B cell (primary cell): ENCODE data around the gene PRRC2B. TPM values are rescaled to one million over a fixed set of nuclear protein-coding genes. Genes with fewer than 3 reads are reported as not detected.

Experiments
- ATAC-seq: fragments of 200-7000 bp; cut with Tn5 transposase; one replicate; pipeline ENCODE4 v1.10.0; 2021; ENCODE audit warnings: low read depth, mild to moderate bottlenecking, moderate number of reproducible peaks, moderate library complexity
- CTCF ChIA-PET: fragments of 350-600 bp; sonication (Branson Sonifier 250); formaldehyde crosslinking; loops from one replicate; lab custom pipeline; 2021; ENCODE audit warnings: antibody characterized with exemption, inconsistent platforms; lab: Charles Lee
- POLR2A ChIA-PET: fragments of 350-600 bp; sonication (Branson Sonifier 250); formaldehyde crosslinking; loops from one replicate; lab custom pipeline; 2021; ENCODE audit warnings: antibody characterized with exemption; lab: Charles Lee
- DNase-seq: peaks from one replicate; pipeline ENCODE4 v3.0.0; 2013
- H2AFZ ChIP-seq: 2 replicates; pipeline ENCODE4 v1.6.1; 2012; ENCODE audit warnings: mild to moderate bottlenecking, low read depth, low read length; ENCODE audit not compliant: insufficient read depth, poor library complexity, severe bottlenecking
- H3K27ac ChIP-seq, 2 donors: 1 replicate in 1 of 2; 2 replicates in 1 of 2; pipeline ENCODE4 v1.5.1; 2012 to 2013; ENCODE audit warnings: low read length in 2 of 2, mild to moderate bottlenecking in 2 of 2, moderate library complexity in 1 of 2
- H3K27me3 ChIP-seq, 4 experiments: fragments of 200-600 bp in 1 of 4; sonication (generic) in 1 of 4; replicated peaks in 1 of 4; 1 replicate in 2 of 4; 2 replicates in 2 of 4; pipeline versions ENCODE4 v1.6.1 to v1.7.0; 2013 to 2016; ENCODE audit warnings: low read length in 3 of 4, mild to moderate bottlenecking in 2 of 4, mixed read lengths in 1 of 4, moderate library complexity in 1 of 4; ENCODE audit not compliant: insufficient read depth in 4 of 4, control insufficient read depth in 3 of 4; ENCODE audit errors: control extremely low read depth in 1 of 4
- H3K36me3 ChIP-seq, 2 experiments: replicated peaks in 1 of 2; 1 replicate in 1 of 2; 2 replicates in 1 of 2; pipeline versions ENCODE4 v1.6.1 to v1.7.1; 2013; ENCODE audit warnings: low read length in 1 of 2; ENCODE audit not compliant: insufficient read depth in 2 of 2, control insufficient read depth in 1 of 2; ENCODE audit errors: control extremely low read depth in 1 of 2, extremely low read depth in 1 of 2
- H3K4me1 ChIP-seq, 2 donors: fragments of 200-600 bp in 1 of 2; sonication (generic) in 1 of 2; 1 replicate in 1 of 2; 2 replicates in 1 of 2; pipeline versions ENCODE4 v1.5.1 to v1.6.1; 2013 to 2017; ENCODE audit warnings: low read length in 2 of 2; ENCODE audit not compliant: control insufficient read depth in 2 of 2, insufficient read depth in 2 of 2
- H3K4me2 ChIP-seq: replicated peaks from 2 replicates; pipeline ENCODE3; 2012; ENCODE audit warnings: mild to moderate bottlenecking, low read depth, low read length; ENCODE audit not compliant: poor library complexity, severe bottlenecking
- H3K4me3 ChIP-seq, 5 experiments: fragments of 200-600 bp in 1 of 5; sonication (generic) in 1 of 5; 1 replicate in 3 of 5; 2 replicates in 2 of 5; pipeline versions ENCODE4 v1.5.1 to v1.7.0; 2011 to 2016; ENCODE audit warnings: low read length in 4 of 5, mild to moderate bottlenecking in 4 of 5, low read depth in 2 of 5, control low read depth in 1 of 5, moderate library complexity in 1 of 5; ENCODE audit not compliant: insufficient read depth in 1 of 5; ENCODE audit errors: control extremely low read depth in 1 of 5, extremely low read depth in 1 of 5
- H3K79me2 ChIP-seq: fragments of 200-600 bp; sonication (generic); one replicate; pipeline ENCODE4 v1.6.0; 2016; ENCODE audit warnings: low read length; ENCODE audit not compliant: control insufficient read depth, insufficient read depth
- H3K9ac ChIP-seq: fragments of 200-600 bp; sonication (generic); 2 replicates; pipeline ENCODE4 v1.6.1; 2017; ENCODE audit warnings: mild to moderate bottlenecking, low read length, moderate library complexity
- H3K9me3 ChIP-seq, 3 donors: one replicate each; pipeline versions ENCODE4 v1.6.1 to v1.7.1; 2013; ENCODE audit warnings: low read length in 2 of 3; ENCODE audit not compliant: control insufficient read depth in 2 of 3, insufficient read depth in 1 of 3; ENCODE audit errors: control extremely low read depth in 1 of 3
- H4K20me1 ChIP-seq: 2 replicates; pipeline ENCODE4 v1.6.0; 2012; ENCODE audit warnings: mild to moderate bottlenecking, low read length; ENCODE audit not compliant: insufficient read depth, control insufficient read depth, poor library complexity, severe bottlenecking
- H3K27ac Mint-ChIP-seq: one replicate; pipeline ENCODE4 v1.8.0; 2021; ENCODE audit warnings: mixed read lengths
- H3K27me3 Mint-ChIP-seq: one replicate; pipeline ENCODE4 v1.8.0; 2021; ENCODE audit warnings: mixed read lengths
- H3K4me1 Mint-ChIP-seq: one replicate; pipeline ENCODE4 v1.8.0; 2021; ENCODE audit warnings: mixed read lengths
- H3K4me3 Mint-ChIP-seq: one replicate; pipeline ENCODE4 v1.8.0; 2021; ENCODE audit warnings: mixed read lengths
- H3K9me3 Mint-ChIP-seq: one replicate; pipeline ENCODE4 v1.8.0; 2022; ENCODE audit warnings: mixed read lengths; ENCODE audit not compliant: insufficient read depth
- CTCF ChIP-seq: fragments of 200-600 bp; IDR thresholded peaks from one replicate; pipeline ENCODE4 v1.8.0; 2022; ENCODE audit warnings: antibody characterized with exemption, mild to moderate bottlenecking
- EZH2 ChIP-seq: IDR thresholded peaks from 2 replicates; pipeline ENCODE4 v1.6.1; 2012; ENCODE audit warnings: borderline replicate concordance, low read depth, mild to moderate bottlenecking, moderate library complexity, low read length; ENCODE audit not compliant: insufficient read depth, poor library complexity, severe bottlenecking
- WGBS: methylation state at CpG from one replicate; pipeline ENCODE4 v1.1.5; 2013; ENCODE audit warnings: missing lambda C conversion rate; ENCODE audit not compliant: insufficient coverage; 5-methylcytosine and 5-hydroxymethylcytosine counted together
- intact Hi-C: fragments of 100-400 bp; cut with micrococcal nuclease; formaldehyde crosslinking; loops from one replicate; pipeline ENCODE4 v1.10.0; 2022
- polyA plus RNA-seq: library from polyadenylated mRNA; depleted of rRNA; stranded (reverse); fragments of >200 nt; gene quantifications from 2 replicates; pipeline ENCODE4 v1.2.3, GENCODE V29; 2012
- total RNA-seq, 2 donors: library from RNA; stranded (reverse); fragments of 120-200 nt in 1 of 2; gene quantifications; 1 replicate in 1 of 2; 2 replicates in 1 of 2; pipeline versions ENCODE4 v1.2.3 to v1.2.4, GENCODE V29; 2013 to 2022

Gene PRRC2B
- total and polyA plus RNA-seq, 2 donors (not counting 1 experiment from before 2014, with no cell fraction given), result 63.9 to 268 TPM

GRCh38 chr9:131485206-131485605 lies 91.3 kb downstream of the PRRC2B start:
- no peak for DNase-seq
- H3K4me1 ChIP-seq, result no peaks in the 10 kb centered on the region
- H4K20me1 ChIP-seq, result peaks cover 85% of the 10 kb centered on the region
- ChIA-PET CTCF (no interaction called here), POLR2A (no interaction called here)
- TF ChIP-seq CTCF, result no peak
- TF ChIP-seq EZH2, result no peak
- H3K27ac ChIP-seq, result no peak overlapping the region
- peaks cover 3 to 93% of the 10 kb centered on the region in 2 experiments for H3K36me3 ChIP-seq
- H3K27me3 ChIP-seq, result no peaks in the 10 kb centered on the region
- intact Hi-C loops, result no loop called here
- no peak overlapping the region for H3K4me3 Mint-ChIP-seq
- no peaks in the 10 kb centered on the region for H3K27me3 Mint-ChIP-seq
- H2AFZ ChIP-seq, result no peak overlapping the region
- H3K4me1 Mint-ChIP-seq, result no peaks in the 10 kb centered on the region
- H3K79me2 ChIP-seq, result peaks cover 36% of the 10 kb centered on the region
- no peaks in the 10 kb centered on the region for H3K9me3 ChIP-seq
- H3K9ac ChIP-seq, result no peak overlapping the region
- no peak overlapping the region for H3K27ac Mint-ChIP-seq
- H3K4me3 ChIP-seq, result no peak overlapping the region
- ATAC-seq, result no peak
- H3K9me3 Mint-ChIP-seq, result no peaks in the 10 kb centered on the region
- whole genome bisulfite sequencing, result 99% methylated on average over 12 of the region's 12 CpGs
- H3K4me2 ChIP-seq, result no peak overlapping the region

- ChIA-PET POLR2A (no interaction called here), CTCF (no interaction called here)
- Mint-ChIP-seq H3K4me3 (no peak overlapping the region), H3K27me3 (no peaks in the 10 kb centered on the region), H3K27ac (no peak overlapping the region), H3K9me3 (no peaks in the 10 kb centered on the region), H3K4me1 (no peaks in the 10 kb centered on the region)
- TF ChIP-seq EZH2, result no peak
- TF ChIP-seq CTCF, result no peak
- intact Hi-C loops, result no loop called here
- Histone ChIP-seq H3K36me3 (peaks cover 3 to 93% of the 10 kb centered on the region in 2 experiments), H3K4me1 (no peaks in the 10 kb centered on the region), H3K27ac (no peak overlapping the region), H4K20me1 (peaks cover 86% of the 10 kb centered on the region), H2AFZ (no peak overlapping the region), H3K27me3 (no peaks in the 10 kb centered on the region), H3K4me3 (no peak overlapping the region), H3K79me2 (peaks cover 31% of the 10 kb centered on the region), H3K9ac (no peak overlapping the region), H3K4me2 (no peak overlapping the region), H3K9me3 (no peaks in the 10 kb centered on the region)
- 86% methylated on average over 12 of the region's 19 CpGs for WGBS
- ATAC-seq (no peak), DNase-seq (no peak)
Measured at GRCh38 chr9:131485728-131486422, 92.0 kb downstream of the PRRC2B start.
